HL-60 (cell line): ENCODE data around the gene ZNF521.

ENCODE experiments used
- DNase-seq, 2 experiments: peaks; one replicate each; pipeline ENCODE4 v3.0.0-alpha.2; 2010 to 2020; ENCODE audit warnings: low read depth in 1 of 2, low spot score in 1 of 2
- H3K27ac ChIP-seq: fragments of 250-450 bp; sonication (Bioruptor Pico); replicated peaks from 2 replicates; pipeline ENCODE4 v1.5.1; 2020; ENCODE audit warnings: mild to moderate bottlenecking, moderate library complexity
- H3K27me3 ChIP-seq: fragments of 250-450 bp; sonication (Bioruptor Pico); 2 replicates; pipeline ENCODE4 v1.5.1; 2021; ENCODE audit warnings: mild to moderate bottlenecking, moderate library complexity; ENCODE audit not compliant: insufficient read depth, poor library complexity, severe bottlenecking
- H3K4me3 ChIP-seq: replicated peaks from 2 replicates; pipeline ENCODE4 v1.5.1; 2011; ENCODE audit warnings: mild to moderate bottlenecking, control low read depth, low read length; ENCODE audit not compliant: insufficient read depth
- GABPA ChIP-seq: IDR thresholded peaks from 2 replicates; pipeline ENCODE4 v1.6.1; 2012; ENCODE audit warnings: low read depth
- POLR2AphosphoS5 ChIP-seq: IDR thresholded peaks from 2 replicates; pipeline ENCODE4 v1.6.1; 2012; ENCODE audit warnings: low read depth
- SPI1 ChIP-seq: IDR thresholded peaks from 2 replicates; pipeline ENCODE4 v1.6.1; 2012; ENCODE audit warnings: low read depth, mild to moderate bottlenecking, borderline replicate concordance
- TF ChIP-seq, protein P1 (sequence below): IDR thresholded peaks from 2 replicates; pipeline ENCODE4 v1.6.1; 2012; ENCODE audit warnings: low read depth; ENCODE audit not compliant: insufficient replicate concordance
- TF ChIP-seq, protein P2 (sequence below): IDR thresholded peaks from one replicate; pipeline ENCODE4 v1.5.1; 2011; ENCODE audit warnings: low read length, control low read depth, inconsistent platforms; ENCODE audit not compliant: insufficient read depth

The ZNF521 gene

DNA sequence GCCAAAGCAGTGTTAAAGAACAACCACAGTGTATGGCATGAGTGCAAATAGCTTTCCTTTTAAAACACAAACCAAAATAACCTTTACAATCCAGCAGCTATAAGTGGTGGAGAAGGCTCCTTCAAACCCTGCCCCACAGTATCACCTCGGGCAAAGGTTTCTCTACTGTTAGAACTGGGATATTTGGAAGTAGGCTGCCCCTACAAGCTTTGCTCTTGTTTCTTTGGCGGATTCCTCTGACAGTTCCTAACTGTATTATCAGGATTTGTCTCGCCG, 214.8 kb downstream of the ZNF521 start:
- DNase-seq: no peak
- H3K4me3 ChIP-seq: no peak overlapping the region
- no peaks in the 10 kb centered on the region for H3K27me3 ChIP-seq
- no peak overlapping the region for H3K27ac ChIP-seq
- no peak for TF ChIP-seq SPI1
- TF ChIP-seq GABPA: no peak
- TF ChIP-seq, protein P1, sequence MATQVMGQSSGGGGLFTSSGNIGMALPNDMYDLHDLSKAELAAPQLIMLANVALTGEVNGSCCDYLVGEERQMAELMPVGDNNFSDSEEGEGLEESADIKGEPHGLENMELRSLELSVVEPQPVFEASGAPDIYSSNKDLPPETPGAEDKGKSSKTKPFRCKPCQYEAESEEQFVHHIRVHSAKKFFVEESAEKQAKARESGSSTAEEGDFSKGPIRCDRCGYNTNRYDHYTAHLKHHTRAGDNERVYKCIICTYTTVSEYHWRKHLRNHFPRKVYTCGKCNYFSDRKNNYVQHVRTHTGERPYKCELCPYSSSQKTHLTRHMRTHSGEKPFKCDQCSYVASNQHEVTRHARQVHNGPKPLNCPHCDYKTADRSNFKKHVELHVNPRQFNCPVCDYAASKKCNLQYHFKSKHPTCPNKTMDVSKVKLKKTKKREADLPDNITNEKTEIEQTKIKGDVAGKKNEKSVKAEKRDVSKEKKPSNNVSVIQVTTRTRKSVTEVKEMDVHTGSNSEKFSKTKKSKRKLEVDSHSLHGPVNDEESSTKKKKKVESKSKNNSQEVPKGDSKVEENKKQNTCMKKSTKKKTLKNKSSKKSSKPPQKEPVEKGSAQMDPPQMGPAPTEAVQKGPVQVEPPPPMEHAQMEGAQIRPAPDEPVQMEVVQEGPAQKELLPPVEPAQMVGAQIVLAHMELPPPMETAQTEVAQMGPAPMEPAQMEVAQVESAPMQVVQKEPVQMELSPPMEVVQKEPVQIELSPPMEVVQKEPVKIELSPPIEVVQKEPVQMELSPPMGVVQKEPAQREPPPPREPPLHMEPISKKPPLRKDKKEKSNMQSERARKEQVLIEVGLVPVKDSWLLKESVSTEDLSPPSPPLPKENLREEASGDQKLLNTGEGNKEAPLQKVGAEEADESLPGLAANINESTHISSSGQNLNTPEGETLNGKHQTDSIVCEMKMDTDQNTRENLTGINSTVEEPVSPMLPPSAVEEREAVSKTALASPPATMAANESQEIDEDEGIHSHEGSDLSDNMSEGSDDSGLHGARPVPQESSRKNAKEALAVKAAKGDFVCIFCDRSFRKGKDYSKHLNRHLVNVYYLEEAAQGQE: no peak
- no peak for TF ChIP-seq POLR2AphosphoS5
- TF ChIP-seq, protein P2, sequence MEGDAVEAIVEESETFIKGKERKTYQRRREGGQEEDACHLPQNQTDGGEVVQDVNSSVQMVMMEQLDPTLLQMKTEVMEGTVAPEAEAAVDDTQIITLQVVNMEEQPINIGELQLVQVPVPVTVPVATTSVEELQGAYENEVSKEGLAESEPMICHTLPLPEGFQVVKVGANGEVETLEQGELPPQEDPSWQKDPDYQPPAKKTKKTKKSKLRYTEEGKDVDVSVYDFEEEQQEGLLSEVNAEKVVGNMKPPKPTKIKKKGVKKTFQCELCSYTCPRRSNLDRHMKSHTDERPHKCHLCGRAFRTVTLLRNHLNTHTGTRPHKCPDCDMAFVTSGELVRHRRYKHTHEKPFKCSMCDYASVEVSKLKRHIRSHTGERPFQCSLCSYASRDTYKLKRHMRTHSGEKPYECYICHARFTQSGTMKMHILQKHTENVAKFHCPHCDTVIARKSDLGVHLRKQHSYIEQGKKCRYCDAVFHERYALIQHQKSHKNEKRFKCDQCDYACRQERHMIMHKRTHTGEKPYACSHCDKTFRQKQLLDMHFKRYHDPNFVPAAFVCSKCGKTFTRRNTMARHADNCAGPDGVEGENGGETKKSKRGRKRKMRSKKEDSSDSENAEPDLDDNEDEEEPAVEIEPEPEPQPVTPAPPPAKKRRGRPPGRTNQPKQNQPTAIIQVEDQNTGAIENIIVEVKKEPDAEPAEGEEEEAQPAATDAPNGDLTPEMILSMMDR: no peak

DNA sequence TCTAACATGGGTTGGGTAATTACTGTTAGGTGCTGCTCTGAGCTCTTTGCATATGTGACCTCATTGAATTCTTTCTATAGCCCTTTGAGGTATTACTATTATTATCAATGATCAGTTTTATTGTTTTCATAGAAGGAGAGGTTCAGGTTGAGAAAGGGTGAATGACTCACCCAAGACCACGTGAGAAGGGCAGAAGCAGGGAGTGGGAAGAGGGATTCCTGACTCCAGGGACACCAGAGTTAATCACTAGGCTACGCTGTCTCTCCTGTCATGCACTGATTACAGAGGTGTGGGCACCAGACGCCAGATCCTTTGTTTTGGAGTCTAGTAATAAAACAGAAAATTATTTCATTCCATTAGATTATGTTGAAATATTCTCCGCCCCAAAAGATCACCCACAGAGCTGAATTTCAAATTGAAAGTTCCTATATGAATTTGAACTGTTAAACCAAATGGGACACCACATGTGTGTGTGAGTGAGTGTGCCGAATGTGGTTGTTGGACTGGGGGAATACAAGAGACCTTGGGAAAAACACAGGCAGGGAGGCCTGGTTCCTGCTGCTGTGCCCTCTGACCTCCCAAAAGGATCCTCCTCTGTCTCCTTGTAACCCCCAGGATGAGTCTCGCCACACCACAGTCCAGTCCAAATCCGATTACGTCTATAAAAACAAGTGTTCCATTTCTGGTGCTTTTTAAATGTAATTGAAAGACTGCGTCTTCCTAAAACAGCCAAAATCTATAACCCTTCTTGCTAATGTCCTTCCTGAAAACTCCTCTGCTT, 215.4 kb downstream of the ZNF521 start:
- TF ChIP-seq POLR2AphosphoS5 (no peak), GABPA (no peak), SPI1 (no peak)
- TF ChIP-seq, protein P1: no peak
- TF ChIP-seq, protein P2: no peak
- H3K27ac ChIP-seq: no peak overlapping the region
- DNase-seq: no peak

DNA sequence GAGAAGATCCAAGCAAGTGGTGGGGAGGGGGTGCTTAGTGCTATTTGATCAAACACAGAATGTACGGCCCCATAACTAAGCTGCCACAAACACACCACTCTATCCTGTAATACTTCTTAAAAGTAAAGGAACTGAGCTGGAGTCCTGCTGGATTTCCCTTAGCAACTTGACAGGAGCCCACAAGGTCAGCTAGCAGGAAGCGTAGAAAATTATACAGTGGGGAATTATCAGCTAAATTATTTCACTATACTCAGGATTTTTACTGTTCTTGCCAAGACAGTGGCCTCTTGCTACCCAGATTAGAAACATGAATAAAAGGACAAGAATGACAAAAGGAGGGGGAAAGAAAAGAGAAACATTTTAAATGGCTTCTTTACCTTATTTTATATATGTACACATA, 217.1 kb downstream of the ZNF521 start:
- TF ChIP-seq SPI1: no peak
- TF ChIP-seq, protein P1: no peak
- TF ChIP-seq, protein P2: no peak
- TF ChIP-seq POLR2AphosphoS5: no peak
- no peak for TF ChIP-seq GABPA
- H3K4me3 ChIP-seq: no peak overlapping the region
- H3K27ac ChIP-seq: no peak overlapping the region
- DNase-seq: no peak
- no peaks in the 10 kb centered on the region for H3K27me3 ChIP-seq

More for the DNA sequence above, 215.4 kb downstream of the ZNF521 start:
- Histone ChIP-seq H3K27me3 (no peaks in the 10 kb centered on the region), H3K4me3 (no peak overlapping the region)
